Inflammatory macrophage treated with lipopolysaccharide for 4 hours (primary cell): ENCODE measurements around the gene RANBP1.
A peak's percentile ranks its signal among the peaks of the same experiment; 100 is the strongest.

Experiments
- DNase-seq: peaks from one replicate; pipeline ENCODE4 v3.0.0-alpha.2; 2020

RANBP1 gene

DNA sequence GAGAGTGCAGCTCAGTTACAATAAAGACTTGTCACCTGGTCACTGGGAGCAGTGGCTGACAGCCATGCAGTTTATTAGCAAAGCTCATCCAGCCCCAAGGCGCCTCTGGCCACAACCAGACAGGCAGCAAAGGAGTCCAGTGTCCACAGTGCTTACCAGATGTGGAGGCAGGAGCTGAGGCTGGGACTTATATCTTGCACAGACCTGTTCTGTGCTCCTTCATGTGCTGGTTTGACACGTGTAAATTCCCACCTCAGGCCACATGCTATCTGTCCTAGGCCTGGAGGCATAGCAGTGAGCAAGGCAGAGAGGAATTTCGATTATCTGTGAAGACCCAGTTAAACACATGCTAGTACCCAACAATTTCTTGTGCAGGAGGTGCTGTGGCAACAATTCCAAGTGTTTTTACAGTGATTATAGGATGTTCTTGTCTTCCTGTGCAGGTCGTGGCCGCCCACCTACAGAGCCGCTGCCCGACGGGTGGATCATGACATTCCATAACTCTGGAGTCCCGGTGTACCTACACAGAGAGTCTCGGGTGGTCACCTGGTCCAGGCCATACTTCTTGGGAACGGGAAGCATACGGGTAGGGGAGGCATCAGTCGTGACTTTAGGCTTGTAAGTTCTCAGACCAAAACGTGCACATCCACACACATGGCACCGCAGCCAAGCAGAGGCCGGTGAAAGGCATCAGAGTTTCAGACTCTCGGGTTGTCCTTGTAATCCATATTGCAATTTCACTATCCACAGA is 26.5 kb upstream of the RANBP1 start:
- DNase-seq = no peak

DNA sequence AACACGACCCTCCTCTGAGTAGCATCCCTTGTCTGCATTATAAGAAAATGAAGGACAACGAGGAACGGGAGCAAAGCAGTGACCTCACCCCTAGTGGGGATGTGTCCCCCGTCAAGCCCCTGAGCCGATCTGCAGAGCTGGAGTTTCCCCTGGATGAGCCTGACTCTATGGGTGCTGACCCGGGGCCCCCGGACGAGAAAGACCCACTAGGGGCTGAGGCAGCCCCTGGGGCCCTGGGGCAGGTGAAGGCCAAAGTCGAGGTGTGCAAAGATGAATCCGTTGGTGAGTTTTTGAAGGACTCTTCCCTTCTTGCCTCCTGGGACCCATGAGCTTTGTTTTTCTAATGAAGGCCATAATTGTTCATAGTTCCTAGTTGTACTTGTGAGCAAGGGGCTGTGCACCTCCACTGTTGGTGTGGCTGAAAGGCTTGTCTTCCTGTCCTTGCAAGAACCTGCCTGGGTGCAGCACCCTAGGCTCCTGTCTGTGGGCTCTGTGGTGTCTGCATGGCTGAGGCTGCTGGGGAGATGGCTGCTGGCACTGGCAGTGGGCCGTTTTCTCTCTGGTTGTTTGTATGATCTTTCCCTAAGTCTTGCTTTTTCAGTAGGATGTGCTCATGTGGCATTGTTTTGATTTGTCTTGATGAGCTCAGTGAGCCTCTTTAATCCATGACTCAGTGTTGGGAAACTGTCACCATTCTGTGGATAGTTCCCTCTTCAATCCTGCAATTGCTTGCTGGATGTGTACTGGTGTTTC is 25.8 kb upstream of the RANBP1 start:
- DNase-seq = peak; percentile 29

DNA sequence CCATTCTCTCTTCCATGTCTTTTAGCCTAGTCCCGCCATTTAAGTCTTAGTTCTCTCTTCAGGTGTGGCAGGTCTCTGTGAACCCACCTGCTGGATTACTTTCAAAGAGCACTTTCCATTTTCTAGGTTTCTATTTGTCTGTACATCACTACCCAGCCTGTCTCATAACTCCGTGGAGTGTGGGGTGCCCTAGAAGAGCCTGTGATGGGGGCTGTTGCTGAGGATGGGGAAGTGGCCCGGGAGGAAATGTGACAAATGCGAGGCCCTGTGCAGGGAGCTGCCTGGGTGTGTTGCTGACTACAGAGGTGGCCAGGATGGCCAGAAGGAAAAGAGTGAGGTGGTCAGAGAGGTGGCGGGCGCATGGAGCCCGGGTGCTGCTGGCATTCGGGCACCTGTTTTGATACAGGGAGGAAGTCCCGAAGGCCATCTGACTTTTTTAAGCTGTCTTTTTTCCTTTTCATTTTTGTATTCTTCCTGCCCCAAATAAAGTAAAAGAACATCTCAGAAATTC is 25.1 kb upstream of the RANBP1 start:
- no peak for DNase-seq

DNA sequence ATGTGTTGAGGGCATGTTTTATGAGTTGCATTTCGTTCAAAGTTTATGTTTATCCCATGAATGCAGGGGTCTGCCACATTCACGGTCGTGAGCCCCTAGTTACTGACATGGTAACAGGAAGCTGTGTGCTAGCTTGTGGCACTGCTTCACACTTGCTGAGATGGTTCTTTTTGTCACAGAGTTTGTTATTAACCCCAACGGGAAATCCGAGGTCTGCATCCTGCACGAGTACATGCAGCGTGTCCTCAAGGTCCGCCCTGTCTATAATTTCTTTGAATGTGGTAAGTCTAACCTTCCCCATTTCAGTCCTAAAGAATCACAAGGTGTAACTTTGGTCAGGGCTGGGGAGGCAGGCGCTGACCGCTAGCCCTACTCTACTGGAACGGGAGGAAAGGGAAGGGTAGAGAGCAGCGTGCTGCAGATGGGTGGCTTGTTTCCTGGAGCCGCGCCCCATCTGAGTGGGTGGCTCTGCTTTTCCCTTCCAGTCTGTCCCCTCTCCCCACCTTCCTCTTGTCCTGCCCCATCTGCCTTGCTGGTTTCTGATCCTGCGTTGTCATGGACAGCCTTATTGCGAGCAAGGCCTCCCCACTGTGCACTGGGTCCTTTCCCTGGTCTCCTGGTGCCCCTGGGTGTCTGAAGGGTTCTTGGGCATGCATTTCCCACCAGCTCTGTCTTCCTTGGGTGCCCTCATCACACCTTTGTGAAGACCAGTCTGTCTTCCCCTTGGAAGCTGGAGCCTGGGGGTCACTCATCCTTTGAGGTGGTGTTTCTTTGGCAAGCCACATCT is 24.0 kb upstream of the RANBP1 start:
- DNase-seq = no peak

DNA sequence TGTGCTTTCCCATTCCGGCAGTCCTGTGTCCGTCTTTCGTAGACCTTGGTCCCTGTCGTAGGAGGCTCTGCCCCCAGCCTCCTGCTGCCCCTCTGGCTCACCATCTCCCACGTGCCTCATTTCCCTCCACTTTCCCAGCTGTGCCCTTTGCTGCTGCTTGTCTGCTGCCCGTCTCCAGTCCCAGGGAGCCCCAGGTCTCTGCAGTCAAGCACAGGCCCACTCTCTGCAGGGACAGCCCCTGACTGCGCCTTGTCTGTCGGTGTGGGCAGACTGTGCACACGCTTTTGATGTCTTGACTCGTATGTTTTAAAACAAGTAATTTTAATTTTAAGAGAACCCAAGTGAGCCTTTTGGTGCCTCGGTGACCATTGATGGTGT is 23.4 kb upstream of the RANBP1 start:
- no peak for DNase-seq

DNA sequence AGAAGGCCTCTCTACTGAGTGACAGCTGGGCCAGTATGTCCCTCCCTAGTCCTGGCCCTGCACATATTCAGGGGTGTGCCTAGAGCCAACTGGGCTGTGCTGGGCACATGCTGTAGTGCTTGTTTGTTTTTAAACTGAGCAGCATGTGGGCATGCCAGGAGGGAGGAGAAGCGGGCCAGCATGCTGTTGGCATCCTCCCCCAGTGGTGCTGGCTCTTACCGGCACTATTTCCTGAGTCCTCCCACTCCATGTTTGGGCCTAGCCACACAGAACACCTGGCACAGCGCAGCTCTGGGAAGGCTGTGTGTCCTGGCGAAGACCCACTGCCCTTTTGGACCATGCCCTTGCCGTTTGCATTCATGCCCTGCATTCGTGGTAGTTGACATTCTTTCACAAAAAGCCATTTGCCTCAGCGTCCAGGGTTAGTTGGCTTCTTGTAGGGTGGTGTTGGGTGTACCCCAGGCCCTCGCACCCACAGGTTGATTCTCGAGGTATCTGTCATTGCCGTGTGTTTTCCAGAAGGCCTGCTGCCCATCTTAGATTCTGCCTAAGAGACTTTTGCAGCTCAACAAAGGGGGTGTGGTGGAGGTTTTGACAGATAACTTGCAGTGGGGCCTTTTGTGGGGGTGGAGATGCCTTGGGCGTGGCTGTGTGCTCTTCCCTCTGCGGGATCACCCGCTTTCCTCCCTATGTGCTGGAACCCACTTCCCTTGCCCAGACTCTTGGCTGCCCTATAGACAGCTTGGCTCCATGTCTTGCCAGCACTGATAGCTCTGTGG is 22.3 kb upstream of the RANBP1 start:
- DNase-seq = no peak

DNA sequence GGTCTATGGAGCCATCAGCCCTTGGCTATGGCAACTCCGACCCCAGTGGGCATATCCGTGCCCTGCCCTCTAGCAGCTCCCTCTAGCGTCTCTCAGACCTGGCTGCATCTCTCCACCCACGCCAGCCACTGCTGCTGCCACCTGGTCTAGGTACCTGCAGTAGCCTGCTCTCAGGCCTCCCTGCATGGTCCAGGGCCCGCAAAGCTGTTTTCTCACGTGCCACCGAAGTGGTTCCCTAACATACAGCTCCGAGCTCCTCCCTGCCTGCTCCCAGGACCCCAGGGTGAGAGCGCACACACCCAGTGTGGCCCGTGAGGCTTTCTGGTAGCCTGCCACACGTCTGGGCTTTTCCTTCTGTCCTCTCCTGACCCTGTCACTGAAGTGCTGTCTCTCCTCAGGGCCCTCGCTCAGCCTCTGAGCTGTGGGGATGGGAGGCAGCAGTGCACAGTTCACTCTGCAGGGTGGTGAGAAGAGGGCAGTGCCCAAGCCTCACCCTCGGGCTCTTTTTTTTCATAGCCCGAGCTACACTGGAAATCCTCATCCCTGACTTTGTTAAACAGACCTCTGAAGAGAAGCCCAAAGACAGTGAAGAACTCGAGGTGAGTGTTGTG is 21.6 kb upstream of the RANBP1 start:
- DNase-seq = no peak

DNA sequence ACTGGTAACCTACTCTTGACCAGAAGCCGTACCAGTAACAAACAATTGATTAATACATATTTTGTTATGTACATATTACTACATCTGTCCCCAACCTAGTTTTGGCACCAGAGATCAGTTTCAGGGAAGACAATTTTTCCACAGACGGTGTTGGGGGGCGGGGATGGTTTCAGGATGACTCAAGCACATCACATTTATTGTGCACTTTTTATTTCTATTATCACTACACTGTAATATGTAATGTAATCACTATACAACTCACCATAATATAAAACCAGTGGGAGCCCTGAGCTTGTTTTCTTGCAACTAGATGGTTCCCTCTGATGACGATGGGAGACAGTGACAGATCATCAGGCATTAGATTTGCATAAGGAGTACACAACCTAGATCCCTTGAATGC is 20.4 kb upstream of the RANBP1 start:
- DNase-seq = no peak

DNA sequence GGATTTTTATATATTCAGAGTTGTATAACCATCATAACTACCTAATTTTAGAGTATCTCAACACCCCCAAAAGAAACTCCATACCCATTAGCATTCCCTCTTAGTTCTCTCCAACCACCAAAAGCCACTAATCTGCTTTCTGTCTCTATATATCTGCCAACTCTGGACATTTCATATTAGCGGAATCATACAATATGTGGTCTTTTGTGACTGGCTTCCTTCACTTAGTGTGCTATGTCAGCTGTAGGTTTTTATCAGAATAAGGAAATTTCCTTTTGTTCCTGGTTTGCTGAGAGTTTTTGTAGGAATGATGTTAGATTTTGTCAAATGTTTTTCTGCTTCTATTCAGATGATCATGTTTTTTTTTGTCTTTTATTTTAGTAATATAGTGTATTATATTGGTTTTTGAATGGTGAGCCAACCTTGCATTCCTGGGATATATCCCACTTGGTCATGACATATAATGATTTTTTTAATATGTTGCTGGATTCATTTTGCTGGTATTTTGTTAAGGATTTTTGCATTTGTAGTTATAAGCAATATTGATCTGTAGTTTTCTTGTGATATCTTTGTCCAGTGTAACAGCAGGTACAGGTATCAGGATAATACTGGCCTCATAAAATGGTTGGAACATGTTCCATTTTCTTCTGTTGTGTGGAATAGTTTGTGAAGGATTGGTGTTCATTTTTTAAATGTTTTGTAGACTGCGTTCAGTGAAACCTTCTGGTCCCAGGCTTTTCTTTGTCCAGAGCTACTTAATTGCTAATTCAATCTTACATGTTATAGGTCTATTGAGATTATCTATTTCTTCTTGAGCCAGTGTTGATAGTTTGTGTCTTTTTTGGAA is 19.1 kb upstream of the RANBP1 start:
- DNase-seq = no peak

DNA sequence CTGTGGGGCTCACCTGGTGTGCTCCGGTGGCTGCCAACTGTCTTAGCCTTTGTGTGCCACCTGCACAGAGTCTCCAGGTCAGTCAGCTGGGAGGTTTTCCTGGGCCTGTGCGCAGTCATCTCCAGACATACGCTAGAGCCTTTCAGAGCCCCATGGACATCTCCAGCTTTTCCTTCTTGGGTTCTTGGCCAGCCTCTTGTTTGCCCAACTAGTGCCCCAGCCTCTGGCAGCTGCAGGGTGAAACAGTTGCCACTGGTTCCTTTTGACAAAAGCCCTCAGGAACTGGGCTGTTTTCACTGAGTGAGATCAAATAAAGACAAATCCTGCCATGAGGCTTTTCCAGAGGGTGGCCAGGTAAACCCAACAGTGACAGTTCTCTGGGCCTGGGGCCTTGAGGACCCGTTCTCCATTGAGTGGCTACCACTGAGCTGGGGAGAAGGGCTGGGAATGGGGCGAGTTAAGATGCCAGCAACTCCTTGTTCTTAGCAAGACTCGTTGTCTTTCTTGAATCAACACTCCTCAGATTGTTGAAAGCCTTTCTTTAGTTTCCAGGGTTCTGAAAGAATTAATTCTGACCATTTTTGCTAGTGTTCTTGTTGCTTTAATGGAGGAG is 16.7 kb upstream of the RANBP1 start:
- DNase-seq = no peak

DNA sequence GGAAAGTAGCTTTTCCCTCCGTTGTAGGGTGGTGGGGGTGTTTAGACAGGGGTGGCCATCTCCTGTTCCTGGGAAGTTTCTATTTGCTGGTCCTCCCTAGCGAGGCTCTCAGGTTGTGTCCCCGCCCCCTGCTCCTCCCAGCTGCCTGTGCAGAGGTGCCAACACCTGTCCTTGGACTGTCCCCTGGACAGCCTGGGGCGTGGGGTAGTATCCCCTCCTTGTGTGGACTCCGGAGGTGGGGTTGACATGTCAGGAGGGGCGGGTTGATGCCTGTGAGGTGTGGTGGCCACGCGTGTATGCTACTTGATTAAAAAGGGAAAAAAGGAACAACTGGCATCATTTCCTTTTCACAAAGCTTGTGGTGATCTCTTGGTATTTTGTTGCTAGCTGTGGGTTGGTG is 14.3 kb upstream of the RANBP1 start:
- no peak for DNase-seq

DNA sequence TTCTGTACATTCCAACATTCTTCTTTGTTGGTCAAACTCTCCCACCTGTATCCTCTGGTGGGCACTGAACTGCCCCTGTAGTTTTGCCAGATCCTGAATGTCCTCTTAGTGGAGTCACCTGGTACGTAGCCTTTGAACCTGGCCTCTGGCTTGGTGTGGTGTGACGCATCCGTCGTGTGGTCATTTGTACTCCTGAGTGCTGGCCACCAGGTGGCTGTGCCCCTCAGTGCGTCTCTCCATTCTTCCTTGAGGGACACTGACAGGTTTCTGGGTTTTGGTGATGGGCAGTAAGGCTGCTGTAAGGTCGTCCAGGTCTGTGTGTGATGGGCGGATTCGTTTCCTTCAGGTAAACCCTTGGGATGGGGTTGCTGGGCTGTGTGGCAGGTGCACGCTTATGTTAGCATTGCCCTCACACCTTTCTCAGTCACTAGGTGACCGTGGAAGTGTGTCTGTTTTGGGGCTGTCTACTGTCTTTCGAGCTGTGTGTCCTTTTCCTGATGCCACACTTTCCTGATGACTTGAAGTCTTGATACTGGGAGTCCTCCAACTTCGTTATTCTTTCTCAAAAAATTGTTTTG is 13.6 kb upstream of the RANBP1 start:
- no peak for DNase-seq

DNA sequence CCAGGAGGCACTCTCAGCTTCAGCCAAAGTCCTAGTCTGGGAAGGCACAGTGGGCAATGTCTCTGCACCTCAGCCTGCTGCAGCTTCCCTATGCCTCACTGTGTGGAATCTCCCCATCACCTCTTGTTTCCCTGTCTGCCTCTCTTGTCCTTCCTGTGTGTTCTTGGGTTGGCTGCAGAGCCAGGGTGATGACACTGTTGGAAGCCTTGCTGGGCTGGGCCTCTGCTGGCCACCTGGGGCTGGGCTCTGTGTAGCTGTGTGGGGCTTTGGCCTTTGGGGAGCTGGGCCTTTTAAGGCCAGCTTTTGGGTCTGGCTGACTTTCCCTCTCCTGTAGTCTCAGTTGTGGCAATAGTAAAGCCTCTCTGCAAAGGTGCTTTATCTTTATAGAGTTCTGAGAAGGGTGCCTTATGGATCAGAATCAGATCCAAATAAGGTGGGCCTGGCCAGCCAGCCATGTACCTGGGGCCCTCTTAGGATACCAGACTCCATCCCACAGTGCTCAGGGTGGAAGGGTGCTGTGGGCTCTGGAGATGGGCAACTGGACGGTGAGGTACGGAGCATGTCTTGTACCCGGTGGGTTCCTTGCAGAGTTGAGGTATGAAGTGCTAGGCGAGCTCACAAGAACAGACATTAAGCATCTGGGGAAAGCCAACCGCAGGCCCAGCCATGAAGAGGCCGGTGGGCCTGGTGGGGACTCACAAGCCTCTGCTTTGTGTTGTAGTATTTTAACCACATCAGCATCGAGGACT is 10.3 kb upstream of the RANBP1 start:
- no peak for DNase-seq

DNA sequence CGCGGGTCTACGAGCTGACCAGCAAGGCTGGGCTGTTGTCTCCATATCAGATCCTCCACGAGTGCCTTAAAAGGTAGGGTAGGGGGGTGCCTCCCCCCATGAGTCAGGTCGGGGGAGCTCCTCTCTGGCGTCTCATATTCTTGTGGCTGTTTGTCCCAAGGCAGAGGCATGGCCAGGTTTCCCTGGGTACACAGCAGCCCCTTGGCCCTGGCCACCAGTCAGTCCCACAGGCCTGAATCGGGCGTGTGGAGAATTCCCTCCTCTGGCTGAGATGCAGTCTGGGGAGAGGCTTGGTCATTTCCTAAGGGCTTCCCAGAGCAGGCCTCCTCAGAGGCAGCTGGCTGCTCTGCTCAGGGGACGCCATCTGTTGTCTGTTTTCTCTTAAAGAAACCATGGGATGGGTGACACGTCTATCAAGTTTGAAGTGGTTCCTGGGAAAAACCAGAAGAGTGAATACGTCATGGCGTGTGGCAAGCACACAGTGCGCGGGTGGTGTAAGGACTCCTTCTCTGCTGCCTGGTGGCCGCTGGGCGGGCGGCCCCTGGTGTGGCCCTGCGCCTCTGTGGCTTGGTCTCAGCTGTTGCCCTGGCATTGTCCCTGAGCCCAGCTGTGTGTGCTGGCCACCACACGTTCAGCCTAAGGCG is 9.6 kb upstream of the RANBP1 start:
- DNase-seq = no peak

DNA sequence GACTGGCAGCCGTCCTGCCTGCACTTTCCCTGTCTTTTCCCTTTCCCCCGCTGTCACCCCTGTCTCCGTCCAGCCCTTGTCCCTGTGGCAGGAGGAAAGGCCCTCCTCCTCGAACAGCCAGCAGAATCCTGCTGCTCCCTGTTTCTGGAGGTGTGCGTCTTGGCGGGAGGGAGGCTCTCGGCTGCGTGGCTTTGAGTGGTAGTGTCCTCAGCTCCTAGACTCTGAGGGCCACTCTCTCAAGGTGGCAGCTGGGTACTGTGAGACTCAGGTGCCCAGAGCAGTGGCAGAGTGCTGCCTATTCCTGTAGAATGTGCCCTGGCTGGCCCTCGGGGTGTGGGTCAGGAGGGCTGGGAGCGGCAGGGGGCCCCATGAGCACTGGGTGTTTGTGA is 9.1 kb upstream of the RANBP1 start:
- no peak for DNase-seq

DNA sequence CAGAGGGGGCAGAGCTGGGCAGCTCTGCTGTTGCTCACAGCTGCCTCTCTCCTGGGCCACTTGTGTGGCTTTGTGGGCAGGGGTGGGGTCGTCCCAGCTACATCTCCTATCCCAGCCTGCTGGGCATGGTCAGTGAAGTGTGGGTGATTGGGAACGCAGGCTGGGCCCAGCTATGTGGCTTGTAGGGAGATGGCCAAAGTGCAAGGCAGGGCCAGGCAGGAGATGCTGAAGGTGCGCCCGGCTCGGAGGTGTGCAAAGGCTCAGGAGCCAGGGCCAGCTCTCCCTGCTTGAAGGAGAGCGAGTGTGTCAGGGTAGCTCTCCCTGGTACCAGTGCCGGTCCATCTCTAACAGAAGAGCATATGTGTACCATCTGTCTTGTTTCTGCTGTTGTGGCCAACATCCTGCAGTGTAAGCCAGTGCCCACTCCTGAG is 8.4 kb upstream of the RANBP1 start:
- DNase-seq = no peak

DNA sequence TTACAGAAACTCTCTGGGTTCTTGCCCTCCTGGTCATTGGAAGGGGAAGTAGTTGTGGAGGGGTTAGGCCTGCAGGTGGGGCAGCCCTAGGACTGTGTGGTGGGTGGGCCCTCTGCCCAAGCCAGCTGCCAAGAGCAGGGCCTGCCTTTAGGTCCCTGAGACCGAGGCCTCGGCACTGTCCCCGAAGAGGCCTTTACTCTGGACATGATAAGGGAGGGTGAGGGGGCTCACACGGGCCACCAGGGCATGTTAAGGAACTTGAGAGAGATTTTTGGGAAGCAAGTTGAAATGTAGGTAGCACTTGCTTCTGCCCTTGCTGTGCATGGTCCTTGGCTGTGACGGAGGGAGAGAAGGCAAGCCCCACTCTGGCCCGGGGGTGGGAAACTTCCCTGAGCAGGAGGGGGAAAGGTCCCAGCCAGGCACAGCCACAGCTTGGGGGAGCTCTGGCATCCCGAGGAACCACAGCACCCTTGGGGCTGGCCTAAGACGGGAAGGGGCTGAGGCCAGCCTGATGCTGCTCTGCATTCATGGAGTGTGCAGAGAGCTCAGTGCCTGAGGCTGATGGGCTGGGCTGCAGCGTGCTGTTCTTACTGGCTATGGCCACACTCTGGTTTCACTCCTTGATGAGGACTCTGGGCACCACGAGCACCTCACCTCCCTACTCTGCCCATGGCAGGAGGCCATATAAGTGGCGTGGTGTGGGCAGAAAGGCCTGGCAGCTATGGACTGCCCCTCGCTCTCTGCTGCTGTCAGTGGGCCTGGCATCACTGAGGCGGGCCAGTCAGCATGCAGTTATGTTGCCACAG is 7.8 kb upstream of the RANBP1 start:
- DNase-seq = no peak

DNA sequence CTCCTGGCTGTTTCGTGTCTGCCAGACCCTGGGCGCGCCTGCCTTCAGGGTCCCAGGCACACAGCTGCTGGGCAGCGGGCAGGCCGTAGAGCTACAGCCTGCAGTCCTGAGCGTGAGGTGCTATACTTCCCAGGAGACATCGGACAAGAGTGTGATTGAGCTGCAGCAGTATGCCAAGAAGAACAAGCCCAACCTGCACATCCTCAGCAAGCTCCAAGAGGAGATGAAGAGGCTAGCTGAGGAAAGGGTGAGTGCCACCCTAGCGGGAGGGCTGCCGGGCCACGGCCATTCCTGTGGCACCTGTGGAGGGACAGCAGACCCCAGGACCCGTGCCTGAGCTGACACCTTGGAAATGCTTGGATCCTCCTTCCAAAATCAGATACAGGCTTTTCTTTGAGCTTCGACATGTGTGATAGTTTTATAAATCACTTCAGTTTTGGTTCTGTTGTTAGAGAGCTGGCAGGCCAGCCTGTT is 7.1 kb upstream of the RANBP1 start:
- no peak for DNase-seq
